A673 (cell line): ENCODE measurements around the gene STXBP5.

Experiments used
- CTCF ChIP-seq: fragments of 300-800, 200-600 bp; sonication (generic); conservative IDR thresholded peaks from 2 replicates; pipeline ENCODE4 v1.5.1; 2017; ENCODE audit warnings: low read depth, mild to moderate bottlenecking, antibody characterized with exemption, low read length, moderate library complexity, mixed read lengths
- EZH2 ChIP-seq: fragments of 200-600 bp; sonication (generic); IDR thresholded peaks from 2 replicates; pipeline ENCODE4 v1.6.1; 2017; ENCODE audit warnings: borderline replicate concordance, low read depth, mild to moderate bottlenecking, mixed read lengths, antibody characterized with exemption, low read length; ENCODE audit not compliant: poor library complexity, severe bottlenecking

DNA sequence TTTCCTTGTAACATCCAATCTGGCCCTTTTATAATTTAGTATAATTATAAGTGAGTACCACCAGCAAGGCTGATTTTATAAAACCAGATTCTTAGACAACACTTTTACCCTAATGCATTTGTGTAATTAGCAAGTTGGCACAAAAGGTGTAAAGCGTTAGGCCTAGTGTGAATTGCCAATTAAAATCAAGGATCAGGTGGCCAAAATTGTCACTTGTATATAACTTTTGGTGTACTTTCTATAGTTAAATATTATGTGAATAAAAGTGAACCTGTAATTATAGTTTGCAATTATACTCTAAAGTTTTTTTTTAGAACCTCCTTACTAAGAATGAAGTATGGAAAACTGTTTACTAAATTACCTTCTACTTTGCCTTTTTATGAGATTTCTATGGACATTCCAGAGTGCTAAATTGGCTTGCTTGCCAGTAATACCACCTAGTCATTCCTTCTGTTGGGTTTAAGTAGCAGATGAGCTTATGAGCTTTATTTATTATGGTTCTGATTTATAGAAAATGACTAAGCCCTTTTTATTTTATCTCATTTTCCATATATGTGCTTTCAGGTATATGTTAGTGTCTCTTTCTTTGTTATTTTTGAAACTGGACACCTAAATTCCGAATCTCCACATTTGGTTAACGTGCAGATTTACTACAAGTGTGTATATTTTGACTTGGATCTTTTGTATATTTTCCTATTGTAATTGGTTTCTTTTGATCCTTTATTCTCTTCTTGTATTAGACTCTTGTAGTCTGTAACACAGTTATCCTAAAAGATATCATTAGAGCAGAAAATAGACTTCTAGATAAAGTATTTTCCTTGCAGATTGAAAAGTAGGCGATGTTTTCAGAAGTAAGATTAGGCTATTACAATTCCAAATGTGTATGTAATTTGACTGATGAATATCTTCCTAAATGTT, 3.9 kb downstream of the STXBP5 start:
- no peak for TF ChIP-seq CTCF
- no peak for TF ChIP-seq EZH2
